HuH-7 (cell line): ENCODE measurements around the gene URM1.

Experiments
- DNase-seq: peaks from one replicate; pipeline ENCODE4 v3.0.0; 2011; ENCODE audit warnings: low spot score

URM1 gene

GRCh38 chr9:128385496-128386460, 14.6 kb downstream of the URM1 start:
- no peak for DNase-seq

- no peak for DNase-seq
Measured at GRCh38 chr9:128388150-128388549, 17.0 kb downstream of the URM1 start.

- DNase-seq: no peak
Measured at GRCh38 chr9:128389395-128390149, 18.4 kb downstream of the URM1 start.

GRCh38 chr9:128390150-128390812, 19.1 kb downstream of the URM1 start:
- DNase-seq: no peak

GRCh38 chr9:128390813-128391711, 19.9 kb downstream of the URM1 start:
- no peak for DNase-seq

GRCh38 chr9:128391956-128392301, 20.8 kb downstream of the URM1 start:
- no peak for DNase-seq

GRCh38 chr9:128392302-128393144, 21.3 kb downstream of the URM1 start:
- no peak for DNase-seq

- DNase-seq: no peak
Measured at GRCh38 chr9:128393145-128393775, 22.1 kb downstream of the URM1 start.

- no peak for DNase-seq
Measured at GRCh38 chr9:128393970-128394369, 22.8 kb downstream of the URM1 start.

- no peak for DNase-seq
Measured at GRCh38 chr9:128394379-128395168, 23.4 kb downstream of the URM1 start.

GRCh38 chr9:128396970-128397613, 25.9 kb downstream of the URM1 start:
- DNase-seq: no peak

GRCh38 chr9:128397831-128398230, 26.7 kb downstream of the URM1 start:
- no peak for DNase-seq

GRCh38 chr9:128399861-128400260, 28.7 kb downstream of the URM1 start:
- no peak for DNase-seq

- DNase-seq: no peak
Measured at GRCh38 chr9:128404560-128404959, 33.4 kb downstream of the URM1 start.

- no peak for DNase-seq
Measured at GRCh38 chr9:128405077-128405779, 34.1 kb downstream of the URM1 start.

- no peak for DNase-seq
Measured at GRCh38 chr9:128405780-128406171, 34.6 kb downstream of the URM1 start.

GRCh38 chr9:128406848-128407391, 35.7 kb downstream of the URM1 start:
- DNase-seq: no peak

GRCh38 chr9:128408963-128409431, 37.8 kb downstream of the URM1 start:
- no peak for DNase-seq
